PFSK-1 (cell line): Measurements from ENCODE around the gene CLDN34.

Experiments used
- FOXP2 ChIP-seq: optimal IDR thresholded peaks from 2 replicates; pipeline ENCODE3; 2011; ENCODE audit warnings: borderline replicate concordance, control low read depth, inconsistent platforms; ENCODE audit not compliant: insufficient read depth; ENCODE audit errors: extremely low read length, extremely low read depth
- POLR2AphosphoS5 ChIP-seq: IDR thresholded peaks from 2 replicates; pipeline ENCODE4 v1.6.1; 2012; ENCODE audit warnings: low read depth, mild to moderate bottlenecking, control low read depth, low read length, moderate library complexity
- SIN3A ChIP-seq: IDR thresholded peaks from 2 replicates; pipeline ENCODE4 v1.6.1; 2012; ENCODE audit warnings: mild to moderate bottlenecking, low read length, moderate library complexity, borderline replicate concordance; ENCODE audit not compliant: insufficient read depth
- TAF1 ChIP-seq: IDR thresholded peaks from 2 replicates; pipeline ENCODE4 v1.6.1; 2012; ENCODE audit warnings: low read length, control low read depth, borderline replicate concordance; ENCODE audit not compliant: insufficient read depth
- TF ChIP-seq, protein P1 (sequence below), 2 experiments: IDR thresholded peaks; 2 replicates each; pipeline versions ENCODE4 v1.6.1 to v1.8.0; 2011 to 2012; ENCODE audit warnings: low read depth in 2 of 2, low read length in 2 of 2, control low read depth in 1 of 2, inconsistent platforms in 1 of 2, mild to moderate bottlenecking in 1 of 2, moderate library complexity in 1 of 2; ENCODE audit not compliant: insufficient read depth in 1 of 2

Gene CLDN34

GRCh38 chrX:9958183-9958582 lies 9.0 kb upstream of the CLDN34 start:
- TF ChIP-seq, protein P1, sequence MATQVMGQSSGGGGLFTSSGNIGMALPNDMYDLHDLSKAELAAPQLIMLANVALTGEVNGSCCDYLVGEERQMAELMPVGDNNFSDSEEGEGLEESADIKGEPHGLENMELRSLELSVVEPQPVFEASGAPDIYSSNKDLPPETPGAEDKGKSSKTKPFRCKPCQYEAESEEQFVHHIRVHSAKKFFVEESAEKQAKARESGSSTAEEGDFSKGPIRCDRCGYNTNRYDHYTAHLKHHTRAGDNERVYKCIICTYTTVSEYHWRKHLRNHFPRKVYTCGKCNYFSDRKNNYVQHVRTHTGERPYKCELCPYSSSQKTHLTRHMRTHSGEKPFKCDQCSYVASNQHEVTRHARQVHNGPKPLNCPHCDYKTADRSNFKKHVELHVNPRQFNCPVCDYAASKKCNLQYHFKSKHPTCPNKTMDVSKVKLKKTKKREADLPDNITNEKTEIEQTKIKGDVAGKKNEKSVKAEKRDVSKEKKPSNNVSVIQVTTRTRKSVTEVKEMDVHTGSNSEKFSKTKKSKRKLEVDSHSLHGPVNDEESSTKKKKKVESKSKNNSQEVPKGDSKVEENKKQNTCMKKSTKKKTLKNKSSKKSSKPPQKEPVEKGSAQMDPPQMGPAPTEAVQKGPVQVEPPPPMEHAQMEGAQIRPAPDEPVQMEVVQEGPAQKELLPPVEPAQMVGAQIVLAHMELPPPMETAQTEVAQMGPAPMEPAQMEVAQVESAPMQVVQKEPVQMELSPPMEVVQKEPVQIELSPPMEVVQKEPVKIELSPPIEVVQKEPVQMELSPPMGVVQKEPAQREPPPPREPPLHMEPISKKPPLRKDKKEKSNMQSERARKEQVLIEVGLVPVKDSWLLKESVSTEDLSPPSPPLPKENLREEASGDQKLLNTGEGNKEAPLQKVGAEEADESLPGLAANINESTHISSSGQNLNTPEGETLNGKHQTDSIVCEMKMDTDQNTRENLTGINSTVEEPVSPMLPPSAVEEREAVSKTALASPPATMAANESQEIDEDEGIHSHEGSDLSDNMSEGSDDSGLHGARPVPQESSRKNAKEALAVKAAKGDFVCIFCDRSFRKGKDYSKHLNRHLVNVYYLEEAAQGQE (IDR thresholded peaks at IDR 0.05; ENCODE audit: insufficient read depth in 1 of 2, low read depth in 2 of 2, low read length in 2 of 2) = no peak
- no peak for TF ChIP-seq SIN3A
- no peak for TF ChIP-seq FOXP2
- TF ChIP-seq POLR2AphosphoS5 = no peak
- TF ChIP-seq TAF1 = no peak

DNA sequence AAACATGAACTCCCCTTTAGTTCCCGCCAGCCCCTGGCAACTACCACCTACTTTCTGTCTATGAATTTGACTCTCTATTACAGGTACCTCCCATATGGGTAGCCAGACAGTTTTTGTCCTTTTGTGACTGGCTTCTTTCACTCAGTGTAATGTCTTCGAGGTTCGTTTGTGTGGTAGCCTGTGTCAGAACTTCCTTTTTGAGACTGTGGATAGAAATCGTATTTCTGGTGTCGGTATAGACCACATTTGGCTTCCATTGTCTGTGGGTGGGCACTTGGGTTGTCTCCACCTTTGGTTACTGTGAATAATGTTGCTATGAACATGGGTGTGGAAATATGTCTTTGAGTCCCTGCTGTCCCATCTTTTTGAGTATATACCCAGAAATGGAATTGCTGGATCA lies 5.4 kb upstream of the CLDN34 start:
- TF ChIP-seq, protein P1 (IDR thresholded peaks at IDR 0.05; ENCODE audit: insufficient read depth in 1 of 2, low read depth in 2 of 2, low read length in 2 of 2) = no peak
- TF ChIP-seq POLR2AphosphoS5 (no peak), TAF1 (no peak), FOXP2 (no peak), SIN3A (no peak)

GRCh38 chrX:9977635-9978034 lies 10.5 kb downstream of the CLDN34 start:
- TF ChIP-seq FOXP2 = no peak
- no peak for TF ChIP-seq TAF1
- no peak for TF ChIP-seq POLR2AphosphoS5
- no peak for TF ChIP-seq SIN3A
- TF ChIP-seq, protein P1 (IDR thresholded peaks at IDR 0.05; ENCODE audit: insufficient read depth in 1 of 2, low read depth in 2 of 2, low read length in 2 of 2) = no peak

DNA sequence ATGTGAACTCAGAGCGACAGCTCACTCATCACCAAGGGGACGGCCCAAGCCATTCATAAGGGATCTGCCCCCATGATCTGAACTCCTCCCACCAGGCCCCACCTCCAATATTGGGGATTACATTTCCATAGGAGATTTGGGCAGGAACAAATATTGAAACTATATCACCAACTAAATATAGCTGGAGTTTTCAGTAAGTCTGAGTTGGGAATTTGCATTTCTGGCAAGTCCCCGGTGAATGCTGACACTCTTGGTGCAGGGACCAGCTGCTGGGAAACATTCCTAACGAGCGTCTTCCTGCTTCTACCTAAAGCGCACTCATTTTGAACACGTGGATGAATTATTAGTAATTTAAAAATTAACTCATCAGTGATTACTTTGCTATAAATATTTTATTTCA lies 13.2 kb downstream of the CLDN34 start:
- TF ChIP-seq POLR2AphosphoS5 = no peak
- no peak for TF ChIP-seq SIN3A
- TF ChIP-seq, protein P1 (IDR thresholded peaks at IDR 0.05; ENCODE audit: insufficient read depth in 1 of 2, low read depth in 2 of 2, low read length in 2 of 2) = no peak
- TF ChIP-seq TAF1 = no peak
- TF ChIP-seq FOXP2 = no peak

- TF ChIP-seq TAF1 = no peak
- TF ChIP-seq FOXP2 = no peak
- TF ChIP-seq, protein P1 (IDR thresholded peaks at IDR 0.05; ENCODE audit: insufficient read depth in 1 of 2, low read depth in 2 of 2, low read length in 2 of 2) = no peak
- TF ChIP-seq SIN3A = no peak
- no peak for TF ChIP-seq POLR2AphosphoS5
These were observed 13.8 kb downstream of the CLDN34 start for GRCh38 chrX:9980927-9981326.
